GM23338 (cell line): ENCODE measurements around the gene VMP1. TPM values are rescaled to one million over a fixed set of nuclear protein-coding genes. Genes with fewer than 3 reads are reported as not detected.
A peak's percentile ranks its signal among the peaks of the same experiment; 100 is the strongest.

ENCODE experiments used
- ATAC-seq: fragments of 200-7000 bp; cut with Tn5 transposase; 3 replicates; pipeline ENCODE4 v1.9.1; 2020
- DNase-seq: peaks from one replicate; pipeline ENCODE4 v3.0.0-alpha.2; 2015; ENCODE audit warnings: low spot score
- H2AFZ ChIP-seq: fragments of 200-600 bp; sonication (generic); 2 replicates; pipeline ENCODE4 v1.8.0; 2016; ENCODE audit warnings: antibody characterized with exemption, mild to moderate bottlenecking, moderate library complexity
- H3F3A ChIP-seq: fragments of 200-600 bp; sonication (generic); replicated peaks from 2 replicates; pipeline ENCODE4 v1.8.0; 2017; ENCODE audit warnings: antibody characterized with exemption, mixed run types, low read depth
- H3K27ac ChIP-seq: fragments of 200-600 bp; sonication (generic); 2 replicates; pipeline ENCODE4 v1.6.1; 2016; ENCODE audit warnings: low read depth
- H3K27me3 ChIP-seq: fragments of 200-600 bp; sonication (generic); 2 replicates; pipeline ENCODE4 v1.8.0; 2016; ENCODE audit warnings: mild to moderate bottlenecking, mixed run types, moderate library complexity; ENCODE audit not compliant: insufficient read depth
- H3K36me3 ChIP-seq: fragments of 200-600 bp; sonication (generic); 2 replicates; pipeline ENCODE4 v1.8.0; 2016; ENCODE audit warnings: mild to moderate bottlenecking; ENCODE audit not compliant: insufficient read depth
- H3K4me1 ChIP-seq: fragments of 200-600 bp; sonication (generic); 2 replicates; pipeline ENCODE4 v1.8.0; 2016; ENCODE audit warnings: mild to moderate bottlenecking, moderate library complexity; ENCODE audit not compliant: insufficient read depth
- H3K4me2 ChIP-seq: fragments of 200-600 bp; sonication (generic); 2 replicates; pipeline ENCODE4 v1.7.1; 2017; ENCODE audit warnings: mixed run types
- H3K4me3 ChIP-seq: fragments of 200-600 bp; sonication (generic); 2 replicates; pipeline ENCODE4 v1.6.1; 2016; ENCODE audit warnings: mixed run types
- H3K79me2 ChIP-seq: fragments of 200-600 bp; sonication (generic); replicated peaks from 2 replicates; pipeline ENCODE4 v1.8.0; 2017; ENCODE audit warnings: mild to moderate bottlenecking; ENCODE audit not compliant: insufficient read depth
- H3K9me2 ChIP-seq: fragments of 200-600 bp; sonication (generic); 2 replicates; pipeline ENCODE4 v1.8.0; 2017; ENCODE audit not compliant: insufficient read depth
- H4K20me1 ChIP-seq: fragments of 200-600 bp; sonication (generic); replicated peaks from 2 replicates; pipeline ENCODE4 v1.8.0; 2017; ENCODE audit warnings: mild to moderate bottlenecking; ENCODE audit not compliant: insufficient read depth
- H3K27ac Mint-ChIP-seq: 2 replicates; pipeline ENCODE4 v1.8.0; 2020; ENCODE audit warnings: inconsistent platforms, mild to moderate bottlenecking, moderate library complexity, mixed read lengths
- H3K27me3 Mint-ChIP-seq: 3 replicates; pipeline ENCODE4 v1.8.0; 2022; ENCODE audit warnings: low read depth, mild to moderate bottlenecking, moderate library complexity, mixed read lengths, inconsistent platforms; ENCODE audit not compliant: insufficient read depth, poor library complexity
- H3K36me3 Mint-ChIP-seq: 3 replicates; pipeline ENCODE4 v1.8.0; 2021; ENCODE audit warnings: low read depth, mild to moderate bottlenecking, inconsistent platforms, moderate library complexity, mixed read lengths
- H3K4me1 Mint-ChIP-seq: 3 replicates; pipeline ENCODE4 v1.8.0; 2020; ENCODE audit warnings: mild to moderate bottlenecking, inconsistent platforms, mixed read lengths
- H3K4me3 Mint-ChIP-seq: 3 replicates; pipeline ENCODE4 v1.8.0; 2021; ENCODE audit warnings: moderate library complexity, mild to moderate bottlenecking, inconsistent platforms, mixed read lengths
- H3K9me3 Mint-ChIP-seq: 3 replicates; pipeline ENCODE4 v1.8.0; 2020; ENCODE audit warnings: moderate library complexity, mild to moderate bottlenecking, inconsistent platforms, mixed read lengths
- CREB1 ChIP-seq: fragments of 250-450 bp; sonication (Bioruptor Pico); IDR thresholded peaks from 2 replicates; pipeline ENCODE4 v1.5.0; 2020; ENCODE audit warnings: low read depth, mild to moderate bottlenecking, moderate library complexity
- CTCF ChIP-seq, 2 experiments: fragments of 200-600 bp in 1 of 2; sonication (generic) in 1 of 2; conservative IDR thresholded peaks; 2 replicates each; pipeline versions ENCODE4 v1.5.1 to v1.6.1; 2016 to 2017; ENCODE audit warnings: antibody characterized with exemption in 2 of 2, low read depth in 2 of 2, mild to moderate bottlenecking in 2 of 2, moderate library complexity in 1 of 2
- ETS1 ChIP-seq: IDR thresholded peaks from 2 replicates; pipeline ENCODE4 v1.6.1; 2016; ENCODE audit warnings: antibody characterized with exemption
- EZH2 ChIP-seq: fragments of 200-600 bp; sonication (generic); IDR thresholded peaks from one replicate; pipeline ENCODE4 v1.8.0; 2017; ENCODE audit warnings: antibody characterized with exemption, mild to moderate bottlenecking, low read depth; ENCODE audit not compliant: unreplicated experiment
- EZH2phosphoT487 ChIP-seq: fragments of 200-600 bp; sonication (generic); IDR thresholded peaks from one replicate; pipeline ENCODE4 v1.8.1; 2018; ENCODE audit warnings: antibody characterized with exemption; ENCODE audit not compliant: unreplicated experiment
- JUNB ChIP-seq: IDR thresholded peaks from one replicate; pipeline ENCODE4 v1.6.1; 2016; ENCODE audit warnings: antibody characterized with exemption; ENCODE audit not compliant: unreplicated experiment
- NANOG ChIP-seq: IDR thresholded peaks from 2 replicates; pipeline ENCODE4 v1.6.1; 2016; ENCODE audit warnings: antibody characterized with exemption, borderline replicate concordance
- POLR2AphosphoS5 ChIP-seq: IDR thresholded peaks from 2 replicates; pipeline ENCODE4 v1.6.1; 2016; ENCODE audit warnings: antibody characterized with exemption, low read depth
- STAT1 ChIP-seq: IDR thresholded peaks from one replicate; pipeline ENCODE4 v1.6.1; 2016; ENCODE audit warnings: antibody characterized with exemption; ENCODE audit not compliant: unreplicated experiment
- ZNF114 ChIP-seq: fragments of 250-450 bp; sonication (Bioruptor Pico); IDR thresholded peaks from 2 replicates; pipeline ENCODE4 v1.5.0; 2020; ENCODE audit warnings: mild to moderate bottlenecking, moderate library complexity
- ZNF331 ChIP-seq: fragments of 250-450 bp; sonication (Bioruptor Pico); IDR thresholded peaks from 2 replicates; pipeline ENCODE4 v1.5.0; 2020; ENCODE audit warnings: low read depth, mild to moderate bottlenecking, moderate library complexity
- polyA plus RNA-seq: library from polyadenylated mRNA; unstranded; fragments of >200 nt; fragmentation: Nextera tagmentation; extraction: Ambion mirVana; gene quantifications from 2 replicates; pipeline ENCODE4 v1.2.1, GENCODE V29; 2016
- total RNA-seq: library from RNA; depleted of rRNA; stranded (reverse); fragments of >200 nt; shearing (Covaris generic); gene quantifications from 2 replicates; pipeline ENCODE4 v1.2.3, GENCODE V29; 2014

Gene VMP1
- total and polyA plus RNA-seq, 2 experiments from 2014 or later = 70.1 to 112 TPM

GRCh38 chr17:59727817-59728533 is 20.5 kb downstream of the VMP1 start:
- peaks cover 9% of the 10 kb centered on the region for H3K4me1 ChIP-seq
- H3K4me1 Mint-ChIP-seq = peaks cover 7% of the 10 kb centered on the region; the same call in 2 of the 3 replicates
- no peaks in the 10 kb centered on the region for H3K9me2 ChIP-seq
- H3F3A ChIP-seq = no peaks in the 10 kb centered on the region
- H3K9me3 Mint-ChIP-seq = no peaks in the 10 kb centered on the region
- H3K4me3 Mint-ChIP-seq = no peak overlapping the region
- no peaks in the 10 kb centered on the region for H3K36me3 Mint-ChIP-seq
- DNase-seq (no peak), ATAC-seq (no peak)
- no peak for TF ChIP-seq ZNF331 (CRISPR knock-in tag)
- TF ChIP-seq ZNF114 (CRISPR knock-in tag) = no peak
- TF ChIP-seq CTCF (conservative IDR thresholded peaks at IDR 0.05; ENCODE audit: low read depth in 2 of 2) = no peak
- H3K27ac Mint-ChIP-seq = no peak overlapping the region
- peak overlapping the region; percentile 40; the same call in 1 of the 2 replicates for H3K27ac ChIP-seq
- H3K36me3 ChIP-seq = no peaks in the 10 kb centered on the region
- H3K27me3 ChIP-seq = no peaks in the 10 kb centered on the region
- H3K4me2 ChIP-seq = no peak overlapping the region
- H3K4me3 ChIP-seq = no peak overlapping the region
- no peak overlapping the region for H2AFZ ChIP-seq
- H4K20me1 ChIP-seq = no peaks in the 10 kb centered on the region; the same call in 1 of the 2 replicates
- peaks cover 37% of the 10 kb centered on the region for H3K79me2 ChIP-seq
- H3K27me3 Mint-ChIP-seq = no peaks in the 10 kb centered on the region

DNA sequence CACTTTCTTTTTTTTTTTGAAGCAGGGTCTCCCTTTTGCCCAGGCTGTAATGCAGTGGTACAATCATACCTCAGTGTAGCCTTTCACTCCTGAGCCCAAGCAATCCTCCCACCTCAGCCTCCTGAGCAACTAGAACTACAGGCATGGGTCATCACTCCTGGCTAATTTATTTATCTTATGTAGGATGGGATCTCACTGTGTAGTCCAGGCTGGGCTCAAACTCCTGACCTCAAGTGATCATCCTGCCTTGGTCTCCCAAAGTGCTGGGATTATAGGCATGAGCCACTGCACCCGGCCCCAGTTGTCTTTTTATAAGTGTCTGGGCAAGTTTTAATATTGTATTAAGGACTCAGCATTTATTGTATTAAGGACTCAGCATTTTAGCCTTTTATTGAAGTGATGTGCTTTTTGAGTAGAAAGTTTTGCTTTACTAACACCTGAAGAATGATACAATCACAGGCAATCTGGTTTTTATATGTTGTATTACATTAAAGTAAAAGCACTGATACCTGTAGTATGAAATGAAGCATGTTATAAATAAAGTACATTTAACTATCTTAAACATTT is 22.9 kb downstream of the VMP1 start:
- Histone ChIP-seq H3K4me3 (no peak overlapping the region), H3K79me2 (peaks cover 20% of the 10 kb centered on the region), H3K4me1 (no peaks in the 10 kb centered on the region), H3K27me3 (no peaks in the 10 kb centered on the region), H3K9me2 (no peaks in the 10 kb centered on the region), H3K36me3 (0 out of 2 replicates have a peak, but pooled peaks cover under 1% of the 10 kb centered on the region), H3K27ac (no peak overlapping the region), H3F3A (no peaks in the 10 kb centered on the region), H4K20me1 (0 out of 2 replicates have a peak, but pooled peaks cover 3% of the 10 kb centered on the region), H3K4me2 (no peak overlapping the region), H2AFZ (no peak overlapping the region)
- 0 out of 3 replicates have a peak, but pooled peaks cover under 1% of the 10 kb centered on the region for H3K36me3 Mint-ChIP-seq
- no peak for DNase-seq
- H3K9me3 Mint-ChIP-seq = no peaks in the 10 kb centered on the region
- no peak for ATAC-seq
- no peak overlapping the region; the same call in 1 of the 2 replicates for H3K27ac Mint-ChIP-seq
- no peak for TF ChIP-seq JUNB
- TF ChIP-seq STAT1 = no peak
- no peak for TF ChIP-seq ZNF114 (CRISPR knock-in tag)
- no peak for TF ChIP-seq CREB1 (CRISPR knock-in tag)
- TF ChIP-seq EZH2 = no peak
- no peak for TF ChIP-seq ETS1
- no peak for TF ChIP-seq EZH2phosphoT487
- TF ChIP-seq CTCF (conservative IDR thresholded peaks at IDR 0.05; ENCODE audit: low read depth in 2 of 2) = no peak
- TF ChIP-seq NANOG = no peak
- TF ChIP-seq POLR2AphosphoS5 = no peak
- no peaks in the 10 kb centered on the region for H3K27me3 Mint-ChIP-seq
- H3K4me3 Mint-ChIP-seq = no peak overlapping the region
- H3K4me1 Mint-ChIP-seq = no peaks in the 10 kb centered on the region
